M059J (cell line): ENCODE data around the gene TSPAN14. TPM values are rescaled to one million over a fixed set of nuclear protein-coding genes. Genes with fewer than 3 reads are reported as not detected.

Experiments used
- total RNA-seq: library from RNA; depleted of rRNA; stranded (reverse); fragments of >200 nt; shearing (Covaris generic); gene quantifications from 2 replicates; pipeline ENCODE4 v1.2.3, GENCODE V29; 2014; rRNA removed

TSPAN14 gene
- total RNA-seq, 1 experiment from 2014 or later, result 44.4 TPM

Other genes starting within 250 kb of the TSPAN14 start
- 62.7 and 102 TPM in 2 replicates for gene ANXA11, start 248.8 kb upstream of the TSPAN14 start, total RNA-seq
- gene MAT1A, start 164.7 kb upstream of the TSPAN14 start, total RNA-seq, result not detected in 2 replicates
- not detected in 2 replicates for gene DYDC1, start 97.6 kb upstream of the TSPAN14 start, total RNA-seq
- gene DYDC2, start 97.5 kb upstream of the TSPAN14 start, total RNA-seq, result not detected in 2 replicates
- 23.6 and 32.4 TPM in 2 replicates for gene PRXL2A, start 45.8 kb upstream of the TSPAN14 start, total RNA-seq
- not detected in 2 replicates for gene SH2D4B, start 83.6 kb downstream of the TSPAN14 start, total RNA-seq